Vagina (tissue), 2 donors: ENCODE results near the gene COPZ1. TPM values are rescaled to one million over a fixed set of nuclear protein-coding genes. Genes with fewer than 3 reads are reported as not detected.

Source experiments
- DNase-seq, 2 donors: peaks; one replicate each; pipeline ENCODE4 v3.0.0-alpha.2; 2017; ENCODE audit errors: extremely low spot score in 2 of 2
- H3K27ac ChIP-seq: fragments of 200-600 bp; sonication (generic); one replicate; pipeline ENCODE4 v1.5.1; 2019
- H3K27me3 ChIP-seq: fragments of 200-600 bp; sonication (generic); one replicate; pipeline ENCODE4 v1.5.1; 2019
- H3K36me3 ChIP-seq, 2 donors: fragments of 200-600 bp; sonication (generic); one replicate each; pipeline ENCODE4 v1.5.1; 2017 to 2019
- H3K4me1 ChIP-seq: fragments of 200-600 bp; sonication (generic); one replicate; pipeline ENCODE4 v1.5.1; 2019
- H3K4me3 ChIP-seq, 2 donors: fragments of 200-600 bp; sonication (generic); 1 replicate in 1 of 2; 2 replicates in 1 of 2; pipeline ENCODE4 v1.5.1; 2016 to 2019
- H3K9me3 ChIP-seq: fragments of 200-600 bp; sonication (generic); one replicate; pipeline ENCODE4 v1.5.1; 2019
- CTCF ChIP-seq, 3 experiments: fragments of 450-650 bp in 2 of 3; fragments of 200-600 bp in 1 of 3; sonication (generic) in 1 of 3; IDR thresholded peaks; one replicate each; pipeline ENCODE4 v1.5.1; 2017 to 2019; ENCODE audit warnings: antibody characterized with exemption in 3 of 3, mild to moderate bottlenecking in 2 of 3, moderate library complexity in 2 of 3
- POLR2A ChIP-seq, 2 donors: fragments of 450-650 bp; IDR thresholded peaks; one replicate each; pipeline ENCODE4 v1.6.1; 2017; ENCODE audit warnings: antibody characterized with exemption in 2 of 2, mild to moderate bottlenecking in 2 of 2, moderate library complexity in 2 of 2
- POLR2AphosphoS5 ChIP-seq, 2 donors: sonication (generic); formaldehyde crosslinking; IDR thresholded peaks; one replicate each; pipeline ENCODE4 v1.9.0; 2017; ENCODE audit warnings: antibody characterized with exemption in 2 of 2, mild to moderate bottlenecking in 2 of 2, low read depth in 1 of 2; ENCODE audit not compliant: insufficient read depth in 1 of 2
- intact Hi-C: fragments of 100-400 bp; cut with DNase I; formaldehyde crosslinking; loops from one replicate; pipeline ENCODE4 v1.15.1; 2023
- microRNA counts, 2 donors: library from miRNA; unstranded; fragments of <30 nt; microRNA quantifications; one replicate each; lab custom pipeline; 2016 to 2017
- microRNA-seq: library from miRNA; unstranded; fragments of <30 nt; microRNA quantifications from one replicate; pipeline ENCODE4, GENCODE V29; 2017; ENCODE audit warnings: borderline number of aligned reads, borderline replicate concordance
- small RNA-seq: library from RNA; depleted of rRNA; stranded (forward); fragments of <200 nt; gene quantifications from one replicate; pipeline ENCODE3, GENCODE V24; 2016
- total RNA-seq: library from RNA; depleted of rRNA; stranded (reverse); fragments of >200 nt; gene quantifications from one replicate; pipeline ENCODE4 v1.2.3, GENCODE V29; 2016

The COPZ1 gene
- total RNA-seq, 1 donor from 2014 or later = 47.6 TPM

- TF ChIP-seq POLR2AphosphoS5 (IDR thresholded peaks at IDR 0.05; ENCODE audit: insufficient read depth in 1 of 2, low read depth in 1 of 2) (no peak), POLR2A (IDR thresholded peaks at IDR 0.05) (no peak), CTCF (IDR thresholded peaks at IDR 0.05) (no peak)
- Histone ChIP-seq H3K4me1 (peaks cover 2% of the 10 kb centered on the region), H3K4me3 (no peak overlapping the region), H3K9me3 (no peaks in the 10 kb centered on the region), H3K27me3 (no peaks in the 10 kb centered on the region), H3K36me3 (peaks cover 7 to 79% of the 10 kb centered on the region in 2 donors), H3K27ac (no peak overlapping the region)
- no peak for DNase-seq
- intact Hi-C loops = loop anchor here (2.0 kb wide), 1 partner anchor 41 kb away; no protein-coding TSS in a partner anchor
These were observed 73.3 kb downstream of the COPZ1 start for GRCh38 chr12:54398218-54398617.

GRCh38 chr12:54398995-54399793, 74.3 kb downstream of the COPZ1 start:
- Histone ChIP-seq H3K4me1 (no peaks in the 10 kb centered on the region), H3K36me3 (peaks cover 8 to 89% of the 10 kb centered on the region in 2 donors), H3K4me3 (no peak overlapping the region), H3K27ac (no peak overlapping the region), H3K27me3 (no peaks in the 10 kb centered on the region), H3K9me3 (no peaks in the 10 kb centered on the region)
- no peak for DNase-seq
- TF ChIP-seq POLR2AphosphoS5 (IDR thresholded peaks at IDR 0.05; ENCODE audit: insufficient read depth in 1 of 2, low read depth in 1 of 2) (peak in 1 of 2 donors; percentile 63), POLR2A (IDR thresholded peaks at IDR 0.05) (no peak), CTCF (IDR thresholded peaks at IDR 0.05) (peak; percentile 96 to 98 (median 98))
- intact Hi-C loops = loop anchor here (2.0 kb wide), 1 partner anchor 40 kb away; no protein-coding TSS in a partner anchor

GRCh38 chr12:54401119-54401518, 76.2 kb downstream of the COPZ1 start:
- TF ChIP-seq POLR2A (IDR thresholded peaks at IDR 0.05) (no peak), POLR2AphosphoS5 (IDR thresholded peaks at IDR 0.05; ENCODE audit: insufficient read depth in 1 of 2, low read depth in 1 of 2) (no peak), CTCF (IDR thresholded peaks at IDR 0.05) (no peak)
- H3K27me3 ChIP-seq = no peaks in the 10 kb centered on the region
- intact Hi-C loops = no loop called here
- no peak for DNase-seq
- no peaks in the 10 kb centered on the region for H3K9me3 ChIP-seq
- no peaks in the 10 kb centered on the region for H3K4me1 ChIP-seq
- no peak overlapping the region for H3K27ac ChIP-seq
- H3K36me3 ChIP-seq = peaks cover 13 to 95% of the 10 kb centered on the region in 2 donors
- H3K4me3 ChIP-seq = no peak overlapping the region

MicroRNAs encoded within 50 kb of the gene (microRNA counts, 767-probe panel; counts per million panel counts)
- microRNA hsa-miR-148b-3p (lab: Ali Mortazavi, UCI) = 5,178 to 5,609 counts per million in 2 donors

Small RNAs within 50 kb of the gene (microRNA-seq; reads per million reads assigned to microRNA genes)
- gene MIR148B = 136 reads per million, percentile 57 among the genes with 10 or more reads in this experiment

Small RNAs within 50 kb of the gene (small RNA-seq; reads per million reads assigned to genes)
- gene MIR148B = 25.4 reads per million, percentile 95 among the genes with 10 or more reads in this experiment
- gene RN7SL744P = not detected
- not detected for gene RNU6-950P

Other genes with a start within 250 kb of the COPZ1 start
- gene SMUG1, start 136.1 kb upstream of the COPZ1 start, total RNA-seq = 16.5 TPM
- gene CBX5, start 45.0 kb upstream of the COPZ1 start, total RNA-seq = 21.6 TPM
- 521 TPM for gene HNRNPA1, start 44.4 kb upstream of the COPZ1 start, total RNA-seq
- not detected for gene NFE2, start 24.1 kb upstream of the COPZ1 start, total RNA-seq
- gene GPR84, start 39.4 kb downstream of the COPZ1 start, total RNA-seq = not detected
- gene ZNF385A, start 59.6 kb downstream of the COPZ1 start, total RNA-seq = 38.8 TPM
- gene ITGA5, start 94.1 kb downstream of the COPZ1 start, total RNA-seq = 95.0 TPM
- 2.7 TPM for gene GTSF1, start 148.5 kb downstream of the COPZ1 start, total RNA-seq
- gene NCKAP1L, start 172.6 kb downstream of the COPZ1 start, total RNA-seq = 10.8 TPM
- gene PDE1B, start 224.5 kb downstream of the COPZ1 start, total RNA-seq = 9.6 TPM